K562 (cell line): ENCODE data around the gene FOXO4. TPM values are rescaled to one million over a fixed set of nuclear protein-coding genes. Genes with fewer than 3 reads are reported as not detected.

Experiments
- BRD4 ChIP-seq: fragments of 200-600 bp; sonication (generic); IDR thresholded peaks from 2 replicates; pipeline ENCODE4 v1.6.1; 2017; ENCODE audit warnings: inconsistent platforms
- E2F4 ChIP-seq: sonication (generic); formaldehyde crosslinking; IDR thresholded peaks from 2 replicates; pipeline ENCODE4 v1.8.0; 2022; ENCODE audit warnings: mild to moderate bottlenecking, low read depth, missing genetic modification reagents
- EGR1 ChIP-seq: fragments of 450-650 bp; conservative IDR thresholded peaks from 2 replicates; pipeline ENCODE4 v1.6.1; 2017; ENCODE audit warnings: mild to moderate bottlenecking
- FOXP1 ChIP-seq: sonication (generic); formaldehyde crosslinking; IDR thresholded peaks from 2 replicates; pipeline ENCODE4 v1.8.0; 2022; ENCODE audit warnings: mild to moderate bottlenecking, missing genetic modification reagents
- GATAD2B ChIP-seq: fragments of 450-650 bp; IDR thresholded peaks from 2 replicates; pipeline ENCODE4 v1.6.1; 2017; ENCODE audit warnings: mild to moderate bottlenecking, borderline replicate concordance
- MGA ChIP-seq: fragments of 450-650 bp; IDR thresholded peaks from 2 replicates; pipeline ENCODE4 v1.6.1; 2016; ENCODE audit warnings: mild to moderate bottlenecking, moderate library complexity
- NR1H2 ChIP-seq: sonication (generic); formaldehyde crosslinking; IDR thresholded peaks from 2 replicates; pipeline ENCODE4 v1.4.0; 2020; ENCODE audit warnings: mild to moderate bottlenecking, missing genetic modification reagents
- ZFP30 ChIP-seq: fragments of 250-450 bp; sonication (Bioruptor Pico); IDR thresholded peaks from 2 replicates; pipeline ENCODE4 v1.8.0; 2022; ENCODE audit warnings: moderate library complexity, mild to moderate bottlenecking, inconsistent platforms, borderline replicate concordance
- ZNF143 ChIP-seq: sonication (generic); formaldehyde crosslinking; IDR thresholded peaks from 2 replicates; pipeline ENCODE4 v1.9.0; 2022; ENCODE audit warnings: mild to moderate bottlenecking, missing genetic modification reagents
- ZSCAN29 ChIP-seq: fragments of 450-650 bp; IDR thresholded peaks from 2 replicates; pipeline ENCODE4 v1.6.1; 2017
- polyA plus RNA-seq, 8 experiments: library from polyadenylated mRNA; depleted of rRNA in 4 of 8; stranded (reverse) in 5 of 8; unstranded in 3 of 8; fragments of >200 nt; fragmentation: Nextera tagmentation in 2 of 8; fragmentation: Illumina TruSeq in 1 of 8; extraction: Ambion mirVana in 2 of 8; extraction: Trizol in 1 of 8; gene quantifications; 2 replicates each; pipeline versions ENCODE4 v1.2.1 to v1.2.3, GENCODE V29; 2011 to 2014; ENCODE audit warnings: inconsistent platforms in 1 of 8, missing spikeins in 1 of 8
- total RNA-seq, 7 experiments: library from RNA; depleted of rRNA in 6 of 7; stranded (reverse); fragments of >200 nt in 6 of 7; fragmentation: Illumina TruSeq in 2 of 7; extraction: Trizol in 2 of 7; gene quantifications; 2 replicates each; pipeline versions ENCODE4 v1.2.1 to v1.2.3, GENCODE V29; 2011 to 2021; ENCODE audit warnings: low replicate concordance in 1 of 7
- TF ChIP-seq, protein P1 (sequence below): fragments of 450-650 bp; IDR thresholded peaks from 2 replicates; pipeline ENCODE4 v1.6.1; 2018; ENCODE audit not compliant: partially characterized antibody

FOXO4 gene
- total and polyA plus RNA-seq, 9 of the 15 experiments (the other 6 are each of a cell fraction or from before 2014, with no cell fraction given), result 0.13 to 26.6 (median 8.5) TPM

DNA sequence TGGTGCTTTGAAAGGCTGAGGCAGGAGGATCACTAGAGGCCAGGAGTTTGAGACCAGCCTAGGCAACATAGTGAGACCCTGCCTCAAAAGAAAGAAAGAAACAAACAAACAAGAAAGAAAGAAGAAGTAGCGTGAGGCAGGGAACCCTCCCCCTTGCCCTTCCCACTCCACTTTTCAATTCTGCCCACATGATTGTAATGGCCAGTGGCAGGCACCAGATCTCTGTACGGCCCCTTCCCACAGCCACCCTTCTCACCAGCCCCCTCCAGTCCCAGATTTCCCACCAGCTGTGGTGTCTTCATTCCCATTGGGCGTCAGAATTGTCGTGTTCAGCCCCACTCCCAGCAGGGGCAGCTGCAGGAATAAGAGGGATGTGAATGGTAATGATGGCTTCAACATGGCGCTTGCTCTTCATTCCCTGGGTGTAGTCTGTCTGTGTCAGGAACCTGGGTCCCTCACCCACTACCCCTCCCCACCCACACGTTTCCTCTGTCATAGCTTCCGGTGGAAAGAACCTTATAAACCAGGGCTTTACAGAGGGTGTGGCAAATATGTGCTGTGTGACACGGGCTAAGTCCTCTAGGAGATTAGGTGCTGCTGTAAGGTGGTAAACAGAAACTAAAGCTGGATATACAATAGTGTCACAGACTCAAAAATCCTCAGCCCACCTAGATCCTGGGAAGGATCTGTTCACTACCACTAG lies 15.6 kb downstream of the FOXO4 start, which contains the start of gene IL2RG (continued):
- no peak for TF ChIP-seq MGA
- no peak for TF ChIP-seq NR1H2 (CRISPR knock-in tag)
- no peak for TF ChIP-seq FOXP1 (CRISPR knock-in tag)
- TF ChIP-seq, protein P1, sequence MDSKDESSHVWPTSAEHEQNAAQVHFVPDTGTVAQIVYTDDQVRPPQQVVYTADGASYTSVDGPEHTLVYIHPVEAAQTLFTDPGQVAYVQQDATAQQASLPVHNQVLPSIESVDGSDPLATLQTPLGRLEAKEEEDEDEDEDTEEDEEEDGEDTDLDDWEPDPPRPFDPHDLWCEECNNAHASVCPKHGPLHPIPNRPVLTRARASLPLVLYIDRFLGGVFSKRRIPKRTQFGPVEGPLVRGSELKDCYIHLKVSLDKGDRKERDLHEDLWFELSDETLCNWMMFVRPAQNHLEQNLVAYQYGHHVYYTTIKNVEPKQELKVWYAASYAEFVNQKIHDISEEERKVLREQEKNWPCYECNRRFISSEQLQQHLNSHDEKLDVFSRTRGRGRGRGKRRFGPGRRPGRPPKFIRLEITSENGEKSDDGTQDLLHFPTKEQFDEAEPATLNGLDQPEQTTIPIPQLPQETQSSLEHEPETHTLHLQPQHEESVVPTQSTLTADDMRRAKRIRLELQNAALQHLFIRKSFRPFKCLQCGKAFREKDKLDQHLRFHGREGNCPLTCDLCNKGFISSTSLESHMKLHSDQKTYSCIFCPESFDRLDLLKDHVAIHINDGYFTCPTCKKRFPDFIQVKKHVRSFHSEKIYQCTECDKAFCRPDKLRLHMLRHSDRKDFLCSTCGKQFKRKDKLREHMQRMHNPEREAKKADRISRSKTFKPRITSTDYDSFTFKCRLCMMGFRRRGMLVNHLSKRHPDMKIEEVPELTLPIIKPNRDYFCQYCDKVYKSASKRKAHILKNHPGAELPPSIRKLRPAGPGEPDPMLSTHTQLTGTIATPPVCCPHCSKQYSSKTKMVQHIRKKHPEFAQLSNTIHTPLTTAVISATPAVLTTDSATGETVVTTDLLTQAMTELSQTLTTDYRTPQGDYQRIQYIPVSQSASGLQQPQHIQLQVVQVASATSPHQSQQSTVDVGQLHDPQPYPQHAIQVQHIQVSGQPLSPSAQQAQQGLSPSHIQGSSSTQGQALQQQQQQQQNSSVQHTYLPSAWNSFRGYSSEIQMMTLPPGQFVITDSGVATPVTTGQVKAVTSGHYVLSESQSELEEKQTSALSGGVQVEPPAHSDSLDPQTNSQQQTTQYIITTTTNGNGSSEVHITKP, result no peak
- no peak for TF ChIP-seq ZSCAN29
- peak; percentile 76 for TF ChIP-seq EGR1
- no peak for TF ChIP-seq ZFP30 (CRISPR knock-in tag)
- TF ChIP-seq E2F4 (CRISPR knock-in tag), result no peak
- no peak for TF ChIP-seq BRD4
- no peak for TF ChIP-seq ZNF143 (CRISPR knock-in tag)
- no peak for TF ChIP-seq GATAD2B
